ENCODE data around the gene SMARCA4.

GRCh38 chr19:11023710-11024109 is 62.9 kb downstream of the SMARCA4 start:
- TF ChIP-seq CTCF (IDR thresholded peaks at IDR 0.05; ENCODE audit: poor library complexity) (no peak), EZH2 (IDR thresholded peaks at IDR 0.05; ENCODE audit: borderline replicate concordance) (no peak), EZH2phosphoT487 (IDR thresholded peaks at IDR 0.05; ENCODE audit: low read depth, severe bottlenecking, unreplicated experiment) (no peak)

All from hepatocyte (in vitro differentiated cells).